Superior temporal gyrus (tissue), 1 donor: ENCODE results near the gene GAD1.

ENCODE experiments used
- DNase-seq: peaks from one replicate; pipeline ENCODE4 v3.0.0-alpha.2; 2016; ENCODE audit errors: extremely low spot score

GAD1 gene

GRCh38 chr2:170818036-170818751 lies 1.5 kb downstream of the GAD1 start:
- no peak for DNase-seq

- DNase-seq, result no peak
Measured at GRCh38 chr2:170818752-170819470, 2.2 kb downstream of the GAD1 start.

GRCh38 chr2:170819680-170820664 lies 3.3 kb downstream of the GAD1 start:
- no peak for DNase-seq

- no peak for DNase-seq
Measured at GRCh38 chr2:170820757-170821530, 4.3 kb downstream of the GAD1 start.

GRCh38 chr2:170821531-170822289 lies 5.0 kb downstream of the GAD1 start:
- DNase-seq, result no peak

GRCh38 chr2:170822290-170823087 lies 5.8 kb downstream of the GAD1 start:
- DNase-seq, result no peak

GRCh38 chr2:170823088-170823897 lies 6.6 kb downstream of the GAD1 start:
- no peak for DNase-seq

- DNase-seq, result no peak
Measured at GRCh38 chr2:170823898-170824215, 7.2 kb downstream of the GAD1 start.

GRCh38 chr2:170824526-170825015 lies 7.9 kb downstream of the GAD1 start:
- no peak for DNase-seq

GRCh38 chr2:170827841-170828532 lies 11.3 kb downstream of the GAD1 start:
- no peak for DNase-seq

- DNase-seq, result no peak
Measured at GRCh38 chr2:170828533-170828916, 11.8 kb downstream of the GAD1 start.

GRCh38 chr2:170829036-170829435 lies 12.3 kb downstream of the GAD1 start:
- no peak for DNase-seq

- no peak for DNase-seq
Measured at GRCh38 chr2:170830166-170830565, 13.5 kb downstream of the GAD1 start.

GRCh38 chr2:170831115-170831514 lies 14.4 kb downstream of the GAD1 start:
- DNase-seq, result no peak

- DNase-seq, result no peak
Measured at GRCh38 chr2:170836027-170836426, 19.3 kb downstream of the GAD1 start.

- DNase-seq, result no peak
Measured at GRCh38 chr2:170840717-170841210, 24.1 kb downstream of the GAD1 start.

GRCh38 chr2:170842785-170843184 lies 26.1 kb downstream of the GAD1 start:
- no peak for DNase-seq

- no peak for DNase-seq
Measured at GRCh38 chr2:170843656-170844055, 27.0 kb downstream of the GAD1 start.
